Mammary epithelial cell (primary cell): ENCODE measurements around the gene ERF.

Experiments
- CTCF ChIP-seq, 2 donors: IDR thresholded peaks in 1 of 2; conservative IDR thresholded peaks in 1 of 2; 2 replicates each; pipeline ENCODE4 v1.5.1; 2011 to 2012; ENCODE audit warnings: inconsistent platforms in 2 of 2, low read length in 2 of 2, mild to moderate bottlenecking in 2 of 2, control low read depth in 1 of 2, low read depth in 1 of 2; ENCODE audit not compliant: insufficient read depth in 1 of 2; ENCODE audit errors: extremely low read depth in 1 of 2
- EZH2 ChIP-seq: IDR thresholded peaks from 2 replicates; pipeline ENCODE4 v1.6.1; 2012; ENCODE audit warnings: low read length, inconsistent platforms, borderline replicate concordance

DNA sequence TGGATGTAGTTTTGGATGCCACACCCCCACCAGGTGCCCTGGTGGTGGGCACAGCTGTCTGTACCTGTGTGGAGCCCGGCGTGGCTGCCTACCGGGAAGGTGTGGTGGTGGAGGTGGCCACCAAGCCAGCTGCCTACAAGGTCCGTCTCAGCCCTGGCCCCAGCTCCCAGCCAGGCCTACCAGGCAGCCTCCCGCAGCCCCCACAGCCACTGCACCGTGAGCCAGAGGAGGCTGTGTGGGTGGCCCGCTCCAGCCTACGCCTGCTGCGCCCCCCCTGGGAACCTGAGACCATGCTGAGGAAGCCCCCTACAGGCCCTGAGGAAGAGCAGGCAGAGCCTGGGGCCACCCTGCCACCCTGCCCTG lies 17.6 kb upstream of the ERF start:
- TF ChIP-seq CTCF (conservative IDR thresholded peaks at IDR 0.05 in 1 of 2, IDR thresholded peaks at IDR 0.05 in 1 of 2; ENCODE audit: extremely low read depth in 1 of 2, insufficient read depth in 1 of 2, low read depth in 1 of 2, low read length in 2 of 2) = no peak
- no peak for TF ChIP-seq EZH2
